HUDEP-2 (cell line): ENCODE results near the gene STAM.
"Not testable (repeated sequence)": the region's sequence is repeated elsewhere in the genome, so short reads cannot be mapped to it uniquely, and the experiment has no call there.

Experiments used
- DNase-seq, 76 experiments: peaks; one replicate each; lab custom pipeline; 2025; ENCODE audit not compliant: unreplicated experiment in 76 of 76; lab: John Stamatoyannopoulos, UW

Gene STAM

DNA sequence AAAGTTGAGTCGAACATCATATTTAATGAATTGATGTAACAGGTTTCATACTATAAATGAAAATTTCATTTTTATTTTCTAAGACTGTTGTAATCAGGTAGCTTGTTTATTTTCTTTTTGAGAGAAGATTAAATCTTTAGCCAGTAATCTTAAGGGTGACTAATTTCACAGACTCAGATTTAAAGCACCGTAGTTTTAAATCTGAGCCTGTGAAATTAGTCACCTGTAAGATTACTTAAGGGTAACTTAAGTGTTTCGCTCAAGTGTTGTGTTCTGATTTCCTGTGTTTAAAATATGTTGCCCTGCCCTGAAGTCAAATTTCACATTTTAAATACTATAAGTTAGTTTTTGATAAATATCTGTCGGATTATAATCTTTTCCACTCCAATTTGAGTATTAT is 72.2 kb downstream of the STAM start:
- no peak for DNase-seq

DNA sequence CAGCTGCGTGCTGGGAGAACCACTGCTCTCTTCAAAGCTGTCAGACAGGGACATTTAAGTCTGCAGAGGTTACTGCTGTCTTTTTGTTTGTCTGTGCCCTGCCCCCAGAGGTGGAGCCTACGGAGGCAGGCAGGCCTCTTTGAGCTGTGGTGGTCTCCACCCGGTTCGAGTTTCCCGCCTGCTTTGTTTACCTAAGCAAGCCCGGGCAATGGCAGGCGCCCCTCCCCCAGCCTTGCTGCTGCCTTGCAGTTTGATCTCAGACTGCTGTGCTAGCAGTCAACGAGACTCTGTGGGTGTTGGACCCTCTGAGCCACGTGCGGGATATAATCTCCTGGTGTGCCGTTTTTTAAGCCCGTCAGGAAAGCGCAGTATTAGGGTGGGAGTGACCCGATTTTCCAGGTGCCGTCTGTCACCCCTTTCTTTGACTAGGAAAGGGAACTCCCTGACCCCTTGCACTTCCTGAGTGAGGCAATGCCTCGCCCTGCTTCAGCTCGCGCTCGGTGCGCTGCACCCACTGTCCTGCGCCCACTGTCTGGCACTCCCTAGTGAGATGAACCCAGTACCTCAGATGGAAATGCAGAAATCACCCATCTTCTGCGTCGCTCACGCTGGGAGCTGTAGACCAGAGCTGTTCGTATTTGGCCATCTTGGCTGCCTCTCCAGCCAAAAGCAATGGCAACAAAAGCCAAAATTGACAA is 78.5 kb downstream of the STAM start:
- not testable (repeated sequence) for DNase-seq

DNA sequence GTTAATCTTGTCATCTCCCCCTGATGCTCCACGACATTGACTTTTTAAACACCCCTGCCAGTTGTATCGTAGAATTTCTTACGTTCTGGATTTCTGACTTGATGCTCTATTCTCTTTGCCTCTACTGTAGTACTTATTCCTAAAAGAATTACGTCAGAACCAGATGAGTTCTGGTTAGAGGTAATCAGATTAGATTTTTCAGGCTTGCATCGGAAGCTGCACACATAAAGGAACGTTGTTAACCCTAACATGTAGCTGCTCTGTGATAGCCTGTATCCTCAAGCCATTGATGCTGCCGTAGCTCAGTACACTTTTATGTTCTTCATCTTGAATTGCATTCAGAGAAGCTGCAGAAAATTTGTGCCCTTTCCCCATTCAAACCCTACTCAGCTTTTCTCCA is 81.8 kb downstream of the STAM start:
- no peak for DNase-seq

DNA sequence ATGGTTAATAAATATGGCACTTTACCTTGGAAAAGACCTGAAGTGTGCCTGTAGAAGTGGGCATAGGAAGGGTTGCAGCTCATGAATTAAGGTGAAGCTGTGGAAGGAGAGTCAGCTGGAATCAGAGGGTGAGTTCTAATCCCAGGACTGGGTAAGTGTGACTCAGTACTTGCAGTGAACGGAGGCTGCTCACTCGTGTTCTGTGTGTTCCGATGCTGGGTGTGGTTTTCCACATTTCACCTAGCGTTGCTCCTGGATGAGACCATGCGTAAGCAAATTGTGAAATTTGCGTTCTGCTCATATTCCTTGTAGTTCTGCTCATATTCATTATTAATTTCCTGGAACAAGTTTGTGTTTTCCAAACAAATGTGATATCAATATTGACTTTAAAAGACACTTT is 85.7 kb downstream of the STAM start:
- DNase-seq = no peak

DNA sequence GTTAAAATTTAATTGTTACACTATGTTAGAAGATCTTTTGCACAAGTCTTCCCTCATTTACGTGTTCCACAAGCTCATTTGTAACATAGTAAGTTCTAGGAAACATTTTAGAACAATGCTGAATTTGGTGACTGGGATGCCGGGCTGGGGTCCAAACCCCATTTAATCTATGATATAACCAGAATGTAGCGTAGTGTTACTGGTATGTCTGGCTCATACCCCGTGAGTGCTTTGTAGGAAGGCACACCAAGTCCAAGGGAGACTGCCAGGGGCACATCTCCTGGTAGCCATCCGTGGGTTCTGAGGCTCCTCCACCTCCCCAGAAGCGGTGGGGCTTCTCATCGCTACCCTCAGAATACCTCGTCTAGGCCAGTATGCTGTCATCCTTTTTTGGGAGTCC is 86.7 kb downstream of the STAM start:
- no peak for DNase-seq

DNA sequence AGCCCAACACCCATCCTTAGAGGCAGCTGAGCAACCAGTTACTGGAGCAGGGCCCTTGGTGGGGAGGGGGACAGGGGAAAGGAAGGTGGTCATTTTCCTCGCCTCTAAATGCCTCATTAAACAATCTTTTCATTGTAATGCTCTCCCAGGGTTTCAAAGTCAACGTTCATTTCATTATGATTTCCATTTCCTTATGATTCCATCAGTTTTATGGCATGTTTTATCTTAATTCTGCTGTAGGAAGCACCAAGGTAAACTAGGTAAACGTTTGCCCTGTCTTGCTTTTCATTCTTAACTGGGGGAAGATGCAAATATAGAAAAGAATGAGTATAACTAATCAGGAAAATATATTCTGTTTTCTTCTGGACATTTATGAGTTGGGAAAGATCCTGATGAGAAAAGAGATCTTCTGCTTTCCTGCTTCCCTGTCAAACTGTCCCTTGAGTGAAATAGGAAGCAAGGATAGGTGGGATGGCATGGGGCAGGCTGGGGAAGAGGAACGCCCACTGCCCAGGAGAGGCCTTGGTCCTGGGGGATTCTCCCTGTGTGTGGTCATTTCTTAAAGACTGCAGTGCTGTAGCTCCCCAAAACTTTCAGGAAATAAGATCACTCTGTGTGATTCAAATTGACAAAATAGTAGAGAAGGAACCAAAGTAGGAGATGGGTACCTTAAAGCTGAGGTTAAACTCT is 87.5 kb downstream of the STAM start:
- DNase-seq = no peak

DNA sequence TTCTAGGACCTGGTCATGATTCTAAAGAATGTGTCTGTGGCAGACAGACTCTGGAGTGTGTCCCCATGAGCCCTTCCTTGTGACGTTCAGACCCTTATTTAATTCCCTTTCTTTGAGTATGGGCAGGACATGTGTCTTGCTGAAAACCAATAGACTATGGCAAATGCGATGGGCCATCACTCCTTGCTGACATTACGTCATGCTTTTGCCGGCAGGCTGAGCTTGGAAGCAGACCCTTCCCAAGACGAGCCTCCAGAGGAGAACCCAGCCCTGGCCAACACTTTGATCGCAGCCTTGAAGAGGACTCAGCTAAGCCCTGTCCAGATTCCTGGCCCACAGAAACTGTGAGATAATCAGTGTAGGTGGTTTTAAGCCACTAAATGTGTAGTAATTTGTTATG is 89.7 kb downstream of the STAM start:
- DNase-seq = no peak

DNA sequence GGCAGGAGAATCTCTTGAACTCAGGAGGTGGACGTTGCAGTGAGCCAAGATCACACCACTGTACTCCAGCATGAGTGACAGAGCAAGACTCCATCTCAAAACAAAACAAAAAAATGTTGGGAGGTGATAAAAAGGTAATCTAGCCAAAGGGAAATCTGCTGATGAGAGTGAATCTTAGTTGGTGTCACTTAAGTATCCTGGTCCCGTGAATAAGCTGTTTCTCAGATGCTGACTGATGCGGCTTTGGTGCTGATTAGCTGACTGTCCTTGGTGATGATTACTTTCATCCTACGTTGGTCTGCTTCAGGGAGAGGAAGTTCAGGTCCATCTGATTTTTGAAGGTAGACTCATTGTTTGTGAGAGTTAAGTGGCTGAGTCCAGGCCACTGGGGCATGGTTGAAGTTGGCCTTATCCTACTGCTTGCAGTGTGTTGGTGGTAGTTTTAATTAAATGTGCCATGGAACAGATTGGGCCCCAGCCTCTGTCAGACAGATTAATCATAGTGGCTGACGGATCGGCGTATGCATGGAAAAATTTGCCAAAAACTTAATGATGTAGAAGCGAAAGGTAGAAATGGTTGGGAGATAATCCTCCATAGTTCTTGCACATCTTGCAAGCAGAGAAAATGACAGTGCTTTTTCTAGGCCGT is 90.6 kb downstream of the STAM start:
- no peak for DNase-seq

DNA sequence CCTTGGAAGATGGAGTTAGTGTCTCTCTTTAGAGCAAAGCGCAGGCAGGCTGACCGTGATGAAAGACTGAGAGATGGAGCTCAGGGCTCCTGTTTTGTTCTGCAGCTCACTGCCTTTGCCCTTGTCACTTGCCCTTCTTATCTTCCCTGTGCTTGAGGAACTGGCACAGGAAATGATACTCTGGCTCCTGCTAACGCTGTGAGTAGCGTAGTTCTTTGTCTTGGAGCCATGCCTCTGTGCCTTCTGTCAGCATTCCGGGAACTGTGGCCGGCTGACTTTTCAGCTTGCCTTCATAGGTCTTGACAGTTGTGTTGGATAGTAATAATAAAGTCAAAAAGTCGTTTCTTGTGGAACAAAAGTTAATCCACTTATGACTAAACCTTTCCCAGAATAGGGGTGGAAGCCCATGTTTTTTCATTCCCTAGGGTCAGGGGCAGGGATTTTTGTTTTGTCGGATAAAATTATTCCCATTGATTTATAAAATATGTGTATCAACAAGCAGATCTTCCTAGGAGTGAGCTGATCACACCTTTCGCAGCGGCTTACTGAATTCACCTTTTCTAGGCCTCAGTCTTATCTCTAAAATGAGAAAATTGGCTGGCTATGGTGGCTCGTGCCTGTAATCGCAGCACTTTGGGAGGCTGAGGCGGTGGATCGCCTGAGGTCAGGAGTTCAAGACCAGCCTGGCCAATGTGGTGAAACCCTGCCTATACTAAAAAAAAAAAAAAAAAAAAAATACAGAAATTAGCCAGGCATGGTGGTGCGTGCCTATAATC is 91.4 kb downstream of the STAM start:
- peak in 1 of 76 experiments; percentile 21 for DNase-seq

DNA sequence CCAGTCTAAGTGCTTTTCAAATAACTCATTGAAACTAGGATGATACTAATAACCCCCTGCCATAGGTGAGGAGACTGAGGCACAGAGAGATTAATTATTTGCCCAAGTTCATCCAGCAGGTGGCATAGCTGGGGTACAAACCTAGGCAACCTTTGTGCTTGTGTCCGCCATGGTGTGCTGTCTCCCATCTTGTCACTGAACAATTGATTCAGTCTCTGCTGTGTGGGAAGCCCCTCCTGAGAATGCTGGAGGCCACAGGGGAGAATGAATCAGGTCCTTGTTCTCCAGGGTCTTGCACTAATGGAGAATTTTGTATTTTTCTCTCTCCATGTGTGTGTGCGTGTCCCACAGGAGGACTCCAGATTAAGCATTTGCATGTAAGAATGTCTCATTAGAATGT is 92.3 kb downstream of the STAM start:
- no peak for DNase-seq

DNA sequence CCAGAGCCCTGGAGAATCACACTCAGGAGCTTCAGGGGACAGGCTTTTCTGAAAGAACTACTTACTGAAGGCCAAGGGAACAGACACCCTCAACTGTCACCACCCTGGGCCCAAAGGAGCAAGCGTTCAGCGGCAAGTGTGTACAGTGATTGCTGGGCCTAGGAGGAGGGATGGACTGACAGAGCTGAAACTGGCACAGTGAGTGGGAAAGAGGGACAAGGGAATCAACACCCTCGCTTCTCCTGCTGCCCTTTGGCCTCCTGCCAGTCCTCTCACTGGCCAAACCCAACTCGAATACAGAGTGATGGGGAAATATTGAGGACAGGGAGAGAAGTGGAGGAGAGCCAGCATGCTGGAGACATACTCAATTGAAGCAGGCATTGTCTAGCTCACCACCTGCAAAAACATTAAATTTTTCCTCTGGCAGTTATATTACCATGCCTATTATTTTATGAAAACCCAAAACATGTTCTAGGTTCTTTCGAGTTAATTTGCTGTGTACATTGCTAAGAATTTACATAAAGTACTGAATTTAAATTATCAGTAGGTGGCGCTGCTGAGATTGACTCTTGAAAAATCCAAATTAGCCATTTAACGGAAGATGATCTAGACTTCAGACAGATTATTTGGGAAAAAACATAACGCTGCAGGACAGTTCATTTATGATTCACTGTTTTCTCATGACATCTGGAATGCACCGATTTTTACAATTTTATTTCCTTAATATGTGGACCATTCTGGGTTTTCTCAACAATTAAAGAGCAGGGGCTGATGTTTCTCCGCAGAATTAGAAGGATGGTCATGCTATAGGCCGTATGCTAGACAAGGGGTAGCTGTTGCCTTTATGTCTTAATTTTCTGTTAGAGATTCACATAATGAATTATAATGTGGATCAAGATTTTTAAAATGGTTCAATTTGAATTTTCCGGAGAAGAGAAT is 93.3 kb downstream of the STAM start:
- DNase-seq = peak in 8 of 76 experiments; percentile 7 to 42 (median 13)

DNA sequence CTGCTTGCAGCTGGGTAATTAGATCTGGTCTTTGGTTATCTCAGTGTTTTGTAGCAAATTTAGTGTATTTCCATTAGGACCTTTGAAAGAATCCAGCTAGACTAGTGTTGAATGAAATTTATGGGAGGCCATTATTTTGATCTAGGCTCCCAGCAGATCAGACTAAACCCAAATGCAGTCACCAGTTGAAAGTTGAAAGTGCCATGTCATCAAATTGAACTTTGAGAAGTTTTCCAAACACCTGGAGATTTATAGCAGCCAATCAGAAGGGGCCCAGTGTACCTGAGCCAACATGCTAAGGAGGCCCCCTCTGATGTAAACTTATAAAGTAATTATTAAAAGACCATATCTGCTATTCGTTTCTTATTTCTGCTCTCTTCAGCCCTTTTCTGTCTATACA is 96.7 kb downstream of the STAM start:
- DNase-seq = no peak

DNA sequence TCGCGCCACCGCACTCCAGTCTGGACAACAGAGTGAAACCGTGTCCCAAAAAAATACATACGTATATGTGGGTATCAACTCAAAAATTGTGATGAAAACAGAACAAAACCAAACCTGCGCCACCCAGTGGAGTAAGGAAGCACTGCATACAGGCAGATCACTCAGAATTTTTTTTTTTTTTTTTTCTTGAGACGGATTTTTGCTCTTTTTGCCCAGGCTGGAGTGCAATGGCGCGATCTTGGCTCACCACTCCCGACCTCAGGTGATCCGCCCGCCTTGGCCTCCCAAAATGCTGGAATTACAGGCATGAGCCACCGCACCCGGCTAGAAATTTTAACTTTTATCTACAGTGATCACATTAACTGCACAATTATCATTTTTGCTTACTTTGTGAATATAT is 99.0 kb downstream of the STAM start:
- DNase-seq = peak in 66 of 76 experiments; percentile 5 to 77 (median 55)

DNA sequence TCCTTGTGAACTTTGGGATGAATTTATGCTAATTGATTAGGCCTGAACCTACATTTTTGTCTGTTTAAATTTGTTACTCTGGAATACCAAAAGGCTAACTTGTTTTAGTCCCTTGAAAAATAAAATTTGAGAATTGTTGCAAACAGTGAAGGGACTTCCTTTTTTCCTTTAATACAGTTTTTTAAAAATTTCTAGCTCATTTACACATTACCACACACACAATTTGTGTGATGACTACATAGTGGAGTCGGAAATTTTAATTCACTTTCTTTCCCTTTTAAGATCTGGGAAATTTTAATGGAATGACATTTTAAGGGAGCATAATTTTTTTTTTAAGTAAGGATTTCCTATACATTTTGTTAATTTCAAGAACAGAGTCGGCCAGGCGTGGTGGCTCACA is 99.5 kb downstream of the STAM start:
- DNase-seq = no peak

DNA sequence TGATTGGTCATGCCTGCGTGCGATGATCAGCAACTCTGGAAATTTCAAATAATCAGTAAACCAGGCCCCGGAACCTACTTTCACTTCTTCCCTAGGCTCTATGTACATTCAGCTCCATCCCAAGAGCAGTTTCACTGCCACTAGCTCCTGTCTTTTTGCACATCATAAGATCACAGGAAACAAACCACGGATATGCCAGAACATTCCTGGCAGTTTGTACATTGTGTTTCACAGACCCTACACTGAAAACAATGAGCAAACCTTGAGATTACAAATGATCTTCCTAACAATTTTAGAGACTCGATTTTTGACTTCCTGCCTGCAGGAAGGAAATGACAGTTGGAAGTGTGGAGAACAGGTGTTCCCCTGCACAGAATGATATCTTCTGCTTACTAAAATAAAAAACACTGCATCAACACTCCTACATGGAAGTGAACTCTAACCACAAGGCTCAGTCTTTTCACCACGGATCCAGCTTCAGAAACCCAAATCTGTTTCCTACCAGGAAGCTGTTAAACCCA is 100.5 kb downstream of the STAM start:
- no peak for DNase-seq

DNA sequence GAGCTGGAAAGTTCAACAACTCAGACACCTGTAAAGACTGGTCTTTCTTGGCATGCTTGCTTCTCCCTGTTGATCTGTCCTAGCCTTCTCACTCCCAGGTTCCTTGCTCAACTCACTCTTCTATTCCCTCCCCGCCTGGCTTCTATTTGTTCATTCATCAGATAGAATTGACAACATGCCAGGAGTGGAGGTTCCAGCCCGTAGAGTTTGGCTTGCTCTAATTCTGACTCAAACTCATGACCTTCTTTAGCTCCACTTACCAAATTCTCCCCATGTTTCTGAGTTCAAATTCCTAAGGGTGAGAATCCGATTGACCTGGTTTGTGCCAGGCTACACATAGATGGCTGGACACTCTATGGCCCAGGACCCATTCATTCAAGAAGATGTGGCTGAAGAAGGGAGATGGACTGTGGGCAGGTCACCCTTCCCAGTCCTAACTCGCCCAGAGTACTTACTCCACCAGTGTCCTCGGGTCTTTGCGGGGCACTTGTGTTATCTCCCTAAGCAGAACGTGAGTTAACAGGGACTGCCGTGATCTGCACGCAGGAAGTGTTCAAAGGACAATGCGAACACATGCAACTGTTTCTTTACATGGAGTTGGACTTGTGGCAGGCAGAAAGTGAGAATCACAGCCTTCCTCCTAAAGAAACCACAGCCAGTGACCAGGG is 104.1 kb downstream of the STAM start:
- no peak for DNase-seq

DNA sequence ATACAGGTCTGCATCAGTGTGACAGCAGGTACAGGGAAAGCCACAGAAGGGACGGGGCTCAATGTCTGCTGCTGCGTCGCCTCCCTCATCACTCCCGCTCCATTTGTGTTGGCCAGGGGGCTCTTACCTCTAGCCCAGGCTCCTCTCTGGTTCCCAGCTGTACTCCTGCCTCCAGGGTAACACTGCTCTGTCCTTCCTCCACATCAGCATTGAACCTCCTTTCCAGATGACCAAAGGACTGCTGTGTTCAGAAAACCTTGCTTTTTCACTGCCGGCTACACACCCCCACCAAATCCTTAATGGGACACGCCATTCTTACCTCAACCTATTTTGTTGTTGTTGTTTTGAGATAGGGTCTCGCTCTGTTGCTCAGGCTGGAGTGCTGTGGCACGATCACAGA is 105.9 kb downstream of the STAM start:
- DNase-seq = no peak

DNA sequence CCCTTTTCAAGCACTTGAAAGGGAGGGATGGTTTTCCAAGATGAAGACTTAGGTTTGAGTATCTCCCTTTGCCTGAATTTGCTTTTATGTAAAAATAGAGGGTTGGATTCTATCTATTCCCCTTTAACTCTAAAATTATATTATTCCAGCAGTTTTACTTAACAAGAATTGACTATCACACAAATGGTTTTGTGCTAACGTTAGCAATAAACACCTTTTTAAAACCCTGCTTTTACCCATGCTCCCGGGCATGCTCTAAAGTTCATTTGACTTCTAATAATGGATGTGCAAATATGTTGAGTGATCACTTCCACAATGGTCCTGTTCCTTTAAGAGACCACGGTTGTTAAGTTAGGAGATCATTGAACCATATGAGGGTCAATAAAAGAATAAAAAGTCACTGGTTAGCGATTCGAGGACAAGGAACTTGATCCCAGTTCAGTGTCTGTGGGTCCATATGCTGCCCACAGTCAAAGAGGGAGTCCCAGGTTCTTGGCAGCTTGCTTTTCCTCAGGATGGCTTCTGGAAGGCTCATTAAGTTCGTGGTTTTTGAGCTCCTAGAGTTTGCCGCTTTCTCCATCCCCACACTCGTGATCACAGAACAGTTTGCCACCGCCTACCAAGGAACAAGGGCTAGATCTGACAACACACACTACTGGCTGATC is 108.0 kb downstream of the STAM start, which contains the start of gene TMEM236:
Gene TMEM236 (plus strand): TSS at position 421 of the 665 bp plus-strand sequence. CDS start 95 bp downstream, at position 516.
- no peak for DNase-seq
